GM21515 (cell line): ENCODE data around the gene GP1BA.
"Not testable (repeated sequence)": the region's sequence is repeated elsewhere in the genome, so short reads cannot be mapped to it uniquely, and the experiment has no call there.

Experiments
- ATAC-seq: cut with Tn5 transposase; IDR thresholded peaks from one replicate; pipeline ENCODE4 v1.9.1; 2021; ENCODE audit not compliant: unreplicated experiment

Gene GP1BA

DNA sequence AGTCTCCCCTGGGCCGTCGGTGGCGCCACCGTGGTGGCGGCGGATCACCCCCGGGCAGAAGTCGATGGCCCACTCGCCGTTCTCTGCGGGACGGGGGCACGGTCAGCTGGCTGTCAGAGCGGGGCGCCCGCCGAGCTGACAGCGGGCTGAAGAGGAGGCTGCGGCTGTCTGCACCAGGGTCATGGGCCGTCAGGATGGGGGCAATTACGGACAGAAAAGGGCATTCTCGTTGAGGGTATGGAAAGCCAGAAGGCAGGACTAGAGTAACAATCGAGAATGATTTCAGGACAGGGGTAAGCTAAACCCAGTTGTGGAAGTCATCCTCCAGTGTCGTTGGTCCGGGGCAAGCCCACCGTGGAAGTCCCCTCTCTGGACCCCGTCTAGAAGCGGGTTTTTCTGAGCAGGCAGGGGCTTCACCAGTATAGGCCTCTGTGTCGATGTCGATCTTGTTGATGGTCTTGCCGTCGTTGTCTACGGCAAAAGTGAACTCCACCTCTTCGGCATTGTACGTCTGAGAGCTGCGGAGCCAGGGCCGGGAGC lies 30.9 kb upstream of the GP1BA start:
- no peak for ATAC-seq

GRCh38 chr17:4901648-4902344 lies 30.3 kb upstream of the GP1BA start:
- no peak for ATAC-seq

DNA sequence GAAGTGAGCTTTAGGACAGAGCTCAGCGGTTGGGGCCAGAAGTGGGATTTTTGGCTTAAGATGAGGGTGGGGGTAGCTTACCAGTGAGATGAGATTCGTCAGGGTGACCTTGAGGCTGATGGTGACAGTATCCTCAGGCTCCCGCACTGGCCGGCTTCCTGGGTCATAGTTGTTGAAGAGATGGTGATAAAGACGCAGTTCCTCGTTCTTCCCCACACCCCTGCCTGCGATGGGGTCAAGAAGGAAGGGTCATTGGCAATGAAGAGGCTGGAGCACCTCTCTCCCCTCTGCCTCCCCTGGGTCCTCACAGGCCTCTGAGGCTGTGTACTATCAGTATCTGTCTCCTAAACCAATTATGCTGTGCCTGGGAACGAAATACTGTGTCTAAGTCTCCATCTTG lies 29.5 kb upstream of the GP1BA start:
- ATAC-seq = no peak

DNA sequence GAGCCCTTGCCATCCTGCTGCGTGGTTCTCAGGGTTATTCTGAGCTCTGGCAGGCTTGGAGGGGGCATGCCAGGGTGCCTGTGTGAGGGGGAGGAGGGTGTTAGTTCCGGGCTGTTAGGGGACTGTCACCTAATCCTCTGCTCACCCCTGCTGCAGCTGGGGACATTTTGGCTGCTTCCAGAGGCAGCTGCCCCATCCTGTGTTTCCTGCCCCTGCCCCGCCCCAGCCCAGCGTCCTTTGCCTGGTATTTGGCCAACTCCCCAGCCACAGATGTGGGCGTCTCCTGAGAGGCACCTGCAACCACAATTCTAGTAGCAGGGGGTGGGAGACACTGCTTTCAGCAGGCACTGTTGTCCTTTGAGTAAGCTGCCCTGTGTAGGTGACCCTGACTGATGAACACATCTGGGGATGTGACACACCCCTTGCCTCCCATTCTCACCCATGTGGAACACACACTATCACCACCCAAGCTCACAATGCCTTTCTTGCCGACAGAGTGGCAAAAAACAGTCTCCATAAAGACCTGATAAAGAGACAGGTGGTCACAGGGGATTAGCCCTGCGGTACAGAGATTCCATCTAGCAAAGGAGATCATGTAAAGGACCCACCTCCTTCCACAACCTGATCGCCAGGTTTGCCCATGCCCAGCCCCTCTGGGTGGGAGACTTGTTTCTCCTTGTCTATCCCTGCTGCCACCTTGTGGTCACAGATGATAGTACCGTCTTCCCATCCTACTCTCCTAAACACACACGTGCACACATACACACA lies 28.8 kb upstream of the GP1BA start, which contains the start of gene CHRNE:
Gene CHRNE, minus strand, starts transcription at position 48 of the 768 bp plus-strand sequence. Its CDS starts 35 bp downstream, at position 13.
- ATAC-seq = no peak

DNA sequence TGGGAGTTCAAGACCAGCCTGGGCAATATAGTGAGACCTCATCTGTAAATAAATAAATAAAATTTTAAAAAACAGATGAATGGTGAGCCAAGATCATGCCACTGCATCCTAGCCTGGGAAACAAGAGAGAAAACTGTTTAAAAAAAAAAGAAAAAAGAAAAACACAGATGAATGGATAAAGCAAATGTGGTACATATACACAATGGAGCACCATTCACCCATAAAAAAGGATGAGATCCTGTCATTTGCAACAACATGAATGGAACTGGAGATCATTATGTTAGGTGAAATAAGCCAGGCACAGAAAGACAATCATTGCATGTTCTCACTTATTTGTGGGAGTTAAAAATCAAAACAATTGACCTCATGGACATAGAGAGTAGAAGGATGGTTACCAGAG lies 25.4 kb upstream of the GP1BA start:
- ATAC-seq = not testable (repeated sequence)

GRCh38 chr17:4908301-4908700 lies 23.8 kb upstream of the GP1BA start:
- no peak for ATAC-seq

GRCh38 chr17:4908711-4909496 lies 23.2 kb upstream of the GP1BA start:
- peak; percentile 51 for ATAC-seq

GRCh38 chr17:4913994-4914393 lies 18.1 kb upstream of the GP1BA start:
- ATAC-seq = no peak

GRCh38 chr17:4914551-4914950 lies 17.5 kb upstream of the GP1BA start:
- not testable (repeated sequence) for ATAC-seq

DNA sequence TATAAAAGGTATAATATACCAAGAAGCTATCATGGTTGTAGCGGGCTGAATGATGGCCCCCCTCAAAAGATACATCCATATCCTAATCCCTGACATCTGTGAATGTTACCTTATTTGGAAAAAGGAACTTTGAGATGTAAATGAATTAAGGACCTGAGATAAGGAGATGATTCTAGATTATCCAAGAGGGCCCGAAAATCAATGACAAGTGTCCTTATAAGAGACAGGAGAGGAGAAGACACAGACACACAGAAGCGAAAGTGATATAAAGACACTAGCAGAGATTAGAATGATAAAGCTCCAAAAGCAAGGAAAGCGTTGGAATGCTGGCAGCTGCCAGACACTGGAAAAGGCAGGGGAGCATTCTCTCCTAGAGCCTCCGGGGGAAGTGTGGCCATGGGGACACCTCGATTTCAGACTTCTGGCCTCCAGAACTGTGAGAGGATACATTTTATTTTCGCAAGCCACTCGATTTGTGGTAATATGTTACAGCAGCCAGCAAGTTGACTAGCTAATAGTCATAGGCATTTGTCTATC lies 12.5 kb upstream of the GP1BA start:
- no peak for ATAC-seq

DNA sequence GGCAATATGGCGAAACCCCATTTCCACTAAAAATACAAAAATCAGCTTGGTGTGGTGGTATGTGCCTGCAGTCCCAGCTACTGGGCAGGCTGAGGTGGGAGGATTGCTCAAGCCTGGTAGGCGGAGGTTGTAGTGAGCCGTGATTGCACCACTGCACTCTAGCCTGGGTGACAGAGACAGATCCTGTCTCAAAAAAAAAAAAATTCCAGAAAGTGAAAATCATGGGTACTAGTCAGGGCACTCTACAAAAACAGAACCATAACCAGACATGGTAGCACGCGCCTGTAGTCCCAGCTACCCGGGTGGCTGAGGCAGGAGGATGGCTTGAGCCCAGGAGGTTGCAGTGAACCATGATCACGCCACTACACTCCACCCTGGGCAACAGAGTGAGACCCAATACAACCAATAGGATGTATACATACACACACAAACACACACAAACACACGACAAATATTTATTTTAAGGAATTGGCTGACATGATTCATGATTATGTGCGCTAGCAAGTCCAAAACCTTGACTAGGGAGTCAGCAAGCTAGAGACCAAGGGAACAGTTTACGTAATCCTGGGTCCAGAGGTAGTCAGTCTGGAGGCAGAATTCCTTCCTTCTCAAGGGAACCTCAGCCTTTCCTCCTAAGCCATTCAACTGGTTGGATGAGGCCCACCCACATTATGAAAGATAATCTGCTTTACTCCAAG lies 11.6 kb upstream of the GP1BA start:
- ATAC-seq = no peak

DNA sequence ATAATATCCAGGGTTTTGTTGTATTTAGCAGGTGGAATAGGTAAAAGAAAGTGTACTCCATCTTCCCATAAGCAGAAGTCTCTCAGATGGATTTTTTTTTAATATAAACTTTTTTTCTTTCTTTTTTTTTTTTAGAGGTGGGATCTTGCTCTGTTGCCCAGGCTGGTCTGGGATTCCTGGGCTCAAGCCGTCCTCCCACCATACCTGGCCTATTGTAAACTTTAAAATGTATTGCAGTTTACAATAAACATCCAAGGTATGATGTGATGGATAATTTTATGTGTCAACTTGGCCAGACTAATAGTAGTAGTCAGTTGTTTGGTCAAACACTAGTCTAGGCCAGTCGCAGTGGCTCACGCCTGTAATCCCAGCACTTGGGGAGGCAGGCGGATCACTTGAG lies 10.8 kb upstream of the GP1BA start:
- no peak for ATAC-seq

DNA sequence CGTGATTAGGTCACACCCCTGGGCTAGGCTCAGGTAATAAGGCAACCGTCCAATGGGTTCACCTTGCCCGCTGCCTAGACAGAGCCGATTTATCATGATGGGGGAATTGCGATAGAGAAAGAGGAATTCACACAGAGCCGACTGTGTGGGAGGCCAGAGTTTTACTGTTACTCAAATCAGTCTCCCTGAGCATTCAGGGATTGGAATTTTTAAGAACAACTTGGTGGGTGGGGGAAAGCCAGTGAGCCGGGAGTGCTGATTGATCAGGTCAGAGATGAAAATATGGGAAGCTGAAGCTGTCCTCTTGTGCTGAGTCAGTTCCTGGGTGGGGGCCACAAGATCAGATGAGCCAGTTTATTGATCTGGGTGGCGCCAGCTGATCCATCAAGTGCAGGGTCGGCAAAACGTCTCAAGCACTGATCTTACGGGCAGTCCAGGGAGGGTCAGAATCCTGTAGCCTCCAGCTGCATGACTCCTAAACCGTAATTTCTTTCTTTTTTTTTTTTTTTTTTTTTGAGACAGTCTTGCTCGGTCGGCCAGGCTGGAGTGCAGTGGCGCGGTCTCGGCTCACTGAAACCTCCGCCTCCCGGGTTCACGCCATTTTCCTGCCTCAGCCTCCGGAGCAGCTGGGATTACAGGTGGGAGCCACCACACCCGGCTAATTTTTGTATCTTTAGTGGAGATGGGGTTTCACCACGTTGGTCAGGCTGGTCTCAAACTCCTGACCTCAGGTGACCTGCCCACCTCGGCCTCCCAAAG lies 5.3 kb upstream of the GP1BA start:
- ATAC-seq = not testable (repeated sequence)

GRCh38 chr17:4928881-4929280 lies 3.2 kb upstream of the GP1BA start:
- no peak for ATAC-seq

DNA sequence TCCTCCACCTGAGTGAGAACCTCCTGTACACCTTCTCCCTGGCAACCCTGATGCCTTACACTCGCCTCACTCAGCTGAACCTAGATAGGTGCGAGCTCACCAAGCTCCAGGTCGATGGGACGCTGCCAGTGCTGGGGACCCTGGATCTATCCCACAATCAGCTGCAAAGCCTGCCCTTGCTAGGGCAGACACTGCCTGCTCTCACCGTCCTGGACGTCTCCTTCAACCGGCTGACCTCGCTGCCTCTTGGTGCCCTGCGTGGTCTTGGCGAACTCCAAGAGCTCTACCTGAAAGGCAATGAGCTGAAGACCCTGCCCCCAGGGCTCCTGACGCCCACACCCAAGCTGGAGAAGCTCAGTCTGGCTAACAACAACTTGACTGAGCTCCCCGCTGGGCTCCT lies 679 bp downstream of the GP1BA start:
- ATAC-seq = no peak

GRCh38 chr17:4933646-4934045 lies 1.6 kb downstream of the GP1BA start:
- ATAC-seq = no peak

- ATAC-seq = no peak
These were observed 2.3 kb downstream of the GP1BA start for GRCh38 chr17:4934173-4934979.

DNA sequence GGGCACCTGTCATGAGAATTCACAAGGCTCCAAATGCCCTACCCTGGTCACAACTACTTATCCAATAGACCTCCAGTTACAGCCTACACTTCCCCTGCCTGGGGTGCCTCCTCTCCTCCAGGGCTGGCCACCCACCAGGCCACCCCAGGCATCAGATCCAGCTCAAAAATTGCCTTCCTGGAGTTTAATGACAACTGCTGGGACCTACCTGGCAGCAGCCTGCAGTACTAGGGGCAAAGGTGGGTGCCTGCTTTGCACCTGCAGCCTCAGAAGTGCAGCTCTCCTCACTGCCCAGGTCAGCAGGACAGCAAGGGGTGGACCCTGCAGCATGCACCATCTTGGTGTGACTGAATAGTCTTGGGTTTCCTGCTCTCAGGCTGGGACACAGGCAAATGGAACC lies 3.6 kb downstream of the GP1BA start:
- no peak for ATAC-seq

DNA sequence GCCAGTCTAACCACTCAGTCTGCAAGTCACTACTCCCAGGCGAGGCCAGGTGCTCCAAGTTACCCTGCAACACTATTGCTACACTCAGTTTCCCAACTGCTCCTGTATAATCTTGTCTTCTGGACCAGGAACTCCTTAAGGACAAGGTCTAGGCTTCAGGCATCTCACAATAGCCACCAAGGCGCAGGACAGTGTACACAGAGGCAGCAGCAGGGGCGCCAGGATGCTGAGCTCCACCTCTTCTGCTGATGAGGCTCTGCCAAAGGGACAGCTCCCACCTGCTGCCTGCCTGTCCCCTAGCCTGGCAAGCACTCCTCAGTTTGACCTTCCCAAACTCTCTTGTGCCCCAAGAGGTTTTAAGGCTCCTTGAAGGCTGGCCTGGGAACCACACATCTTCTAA lies 4.4 kb downstream of the GP1BA start:
- ATAC-seq = no peak
